Measurements from ENCODE around the gene LHFPL2. TPM values are rescaled to one million over a fixed set of nuclear protein-coding genes. Genes with fewer than 3 reads are reported as not detected.

The LHFPL2 gene
- total RNA-seq, 1 experiment from 2014 or later: 43.6 TPM

DNA sequence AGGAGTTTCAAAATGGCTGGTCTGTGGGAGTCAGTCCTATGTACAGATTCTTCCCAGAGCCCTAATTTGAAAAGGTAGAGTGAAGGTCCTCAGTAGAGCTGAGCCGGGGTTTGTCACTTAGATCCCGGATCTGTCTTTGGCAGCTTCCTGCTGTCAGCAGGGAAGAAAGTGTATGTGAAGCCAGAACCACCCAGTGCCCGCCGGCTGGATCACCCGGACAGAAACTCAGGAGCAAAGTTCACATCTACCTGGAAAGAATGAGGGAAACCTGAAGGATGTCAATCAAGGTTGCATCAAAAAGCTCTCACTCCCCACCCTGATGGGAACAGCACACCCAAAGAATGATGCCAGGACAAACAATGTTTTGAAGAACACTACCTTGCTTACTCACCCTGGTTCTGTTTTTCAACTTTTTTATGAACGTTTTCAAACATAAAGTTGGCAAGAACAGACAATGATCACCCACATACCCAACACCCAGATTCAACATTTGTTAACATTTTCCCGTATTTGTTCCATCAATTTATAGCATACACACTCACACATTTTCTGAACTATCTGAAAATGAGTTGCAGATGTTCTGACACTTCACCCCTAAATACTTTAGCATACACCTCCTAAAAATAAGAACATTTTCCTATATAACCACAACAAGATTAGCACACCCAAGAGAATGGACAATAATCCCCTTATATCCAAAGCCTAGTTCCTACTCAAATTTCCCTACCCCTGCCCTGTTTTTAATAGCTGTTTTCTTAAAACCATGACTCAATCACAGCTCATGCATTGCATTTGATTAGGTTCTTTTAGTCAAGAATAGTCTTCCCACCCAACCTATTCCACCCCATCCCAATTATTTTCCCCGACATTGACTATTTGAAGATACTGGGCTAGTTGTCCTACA is 133.9 kb downstream of the LHFPL2 start:
- H3K4me1 Mint-ChIP-seq (ENCODE audit: low read depth, unreplicated experiment): peaks cover 66% of the 10 kb centered on the region
- BruUV-seq (replicated peaks): no TSS peak
- no peak for TF ChIP-seq CTCF (IDR thresholded peaks at IDR 0.05; ENCODE audit: unreplicated experiment)
- peaks cover 2% of the 10 kb centered on the region for H3K9me3 Mint-ChIP-seq (ENCODE audit: low read depth, unreplicated experiment)
- no peaks in the 10 kb centered on the region for H3K27me3 Mint-ChIP-seq (ENCODE audit: unreplicated experiment)
- CTCF ChIA-PET: interaction anchor here (1.1 kb wide), 1 partner anchor 10 kb away, joined by 3 read pairs; no protein-coding TSS in a partner anchor
- no peak overlapping the region for H3K4me3 Mint-ChIP-seq (ENCODE audit: low read depth, unreplicated experiment)
- no peak overlapping the region for H3K27ac Mint-ChIP-seq (ENCODE audit: unreplicated experiment)
- no peak for DNase-seq
- intact Hi-C loops (cut with micrococcal nuclease; ENCODE audit: unreplicated experiment): loop anchor here (5.0 kb wide), 1 partner anchor 47 kb away; no protein-coding TSS in a partner anchor
- H3K36me3 Mint-ChIP-seq (ENCODE audit: insufficient read depth, unreplicated experiment): peaks cover 6% of the 10 kb centered on the region

GRCh38 chr5:78513441-78513840 is 135.1 kb downstream of the LHFPL2 start:
- BruUV-seq (replicated peaks): no TSS peak
- Mint-ChIP-seq H3K4me1 (ENCODE audit: low read depth, unreplicated experiment) (peaks cover 67% of the 10 kb centered on the region), H3K27ac (ENCODE audit: unreplicated experiment) (no peak overlapping the region)

GRCh38 chr5:78512435-78512834 is 136.1 kb downstream of the LHFPL2 start:
- no peaks in the 10 kb centered on the region for H3K27me3 Mint-ChIP-seq (ENCODE audit: unreplicated experiment)
- H3K9me3 Mint-ChIP-seq (ENCODE audit: low read depth, unreplicated experiment): peaks cover 2% of the 10 kb centered on the region
- no peak overlapping the region for H3K27ac Mint-ChIP-seq (ENCODE audit: unreplicated experiment)
- TF ChIP-seq CTCF (IDR thresholded peaks at IDR 0.05; ENCODE audit: unreplicated experiment): no peak
- H3K36me3 Mint-ChIP-seq (ENCODE audit: insufficient read depth, unreplicated experiment): peaks cover 6% of the 10 kb centered on the region
- peaks cover 67% of the 10 kb centered on the region for H3K4me1 Mint-ChIP-seq (ENCODE audit: low read depth, unreplicated experiment)
- no TSS peak for BruUV-seq (replicated peaks)
- DNase-seq: no peak
- no peak overlapping the region for H3K4me3 Mint-ChIP-seq (ENCODE audit: low read depth, unreplicated experiment)
- intact Hi-C loops (cut with micrococcal nuclease; ENCODE audit: unreplicated experiment): no loop called here
- CTCF ChIA-PET: no interaction called here

More at GRCh38 chr5:78513441-78513840, 135.1 kb downstream of the LHFPL2 start:
- H3K27me3 Mint-ChIP-seq (ENCODE audit: unreplicated experiment): no peaks in the 10 kb centered on the region
- CTCF ChIA-PET: no interaction called here
- H3K36me3 Mint-ChIP-seq (ENCODE audit: insufficient read depth, unreplicated experiment): peaks cover 6% of the 10 kb centered on the region
- peaks cover 2% of the 10 kb centered on the region for H3K9me3 Mint-ChIP-seq (ENCODE audit: low read depth, unreplicated experiment)
- no peak for TF ChIP-seq CTCF (IDR thresholded peaks at IDR 0.05; ENCODE audit: unreplicated experiment)
- intact Hi-C loops (cut with micrococcal nuclease; ENCODE audit: unreplicated experiment): no loop called here
- H3K4me3 Mint-ChIP-seq (ENCODE audit: low read depth, unreplicated experiment): no peak overlapping the region
- no peak for DNase-seq

GRCh38 chr5:78511121-78511906 is 137.3 kb downstream of the LHFPL2 start:
- TF ChIP-seq CTCF (IDR thresholded peaks at IDR 0.05; ENCODE audit: unreplicated experiment): no peak
- Mint-ChIP-seq H3K4me1 (ENCODE audit: low read depth, unreplicated experiment) (peaks cover 67% of the 10 kb centered on the region), H3K9me3 (ENCODE audit: low read depth, unreplicated experiment) (no peaks in the 10 kb centered on the region), H3K36me3 (ENCODE audit: insufficient read depth, unreplicated experiment) (no peaks in the 10 kb centered on the region), H3K27ac (ENCODE audit: unreplicated experiment) (no peak overlapping the region), H3K4me3 (ENCODE audit: low read depth, unreplicated experiment) (no peak overlapping the region), H3K27me3 (ENCODE audit: unreplicated experiment) (no peaks in the 10 kb centered on the region)
- no TSS peak for BruUV-seq (replicated peaks)
- DNase-seq: no peak
- intact Hi-C loops (cut with micrococcal nuclease; ENCODE audit: unreplicated experiment): no loop called here
- CTCF ChIA-PET: interaction anchor here (0.6 to 0.7 kb wide), 2 partner anchors 16 to 65 kb away, joined by 3 read pairs; no protein-coding TSS in a partner anchor

Measured in Calu3 (cell line).